Stimulated activated CD8-positive, alpha-beta memory T cell treated with anti-CD3 and anti-CD28 coated beads, Interleukin-2, amount 100 ng/mL, for 1 hour (primary cell): ENCODE data around the gene FAM234A.
"Not testable (repeated sequence)": the region's sequence is repeated elsewhere in the genome, so short reads cannot be mapped to it uniquely, and the experiment has no call there.

Experiments
- DNase-seq, 2 donors: peaks; one replicate each; pipeline ENCODE4 v3.0.0-alpha.2; 2020; ENCODE audit warnings: low read depth in 2 of 2

The FAM234A gene

GRCh38 chr16:265711-266110 lies 31.1 kb downstream of the FAM234A start:
- DNase-seq = no peak

- DNase-seq = no peak
Observed at GRCh38 chr16:266258-267164, 31.9 kb downstream of the FAM234A start.

GRCh38 chr16:267562-267961 lies 32.9 kb downstream of the FAM234A start:
- not testable (repeated sequence) for DNase-seq

- DNase-seq = no peak
Observed at GRCh38 chr16:268141-269053, 33.8 kb downstream of the FAM234A start.

- DNase-seq = no peak
Observed at GRCh38 chr16:269061-269796, 34.6 kb downstream of the FAM234A start.

- no peak for DNase-seq
Observed at GRCh38 chr16:270381-271255, 36.0 kb downstream of the FAM234A start.

GRCh38 chr16:272633-273546 lies 38.3 kb downstream of the FAM234A start:
- DNase-seq = no peak

- no peak for DNase-seq
Observed at GRCh38 chr16:273547-274421, 39.2 kb downstream of the FAM234A start.

- DNase-seq = no peak
Observed at GRCh38 chr16:275041-275641, 40.5 kb downstream of the FAM234A start.

- DNase-seq = no peak
Observed at GRCh38 chr16:275786-276232, 41.2 kb downstream of the FAM234A start, which contains the start of gene RGS11. Gene RGS11 (minus strand): TSS chr16:275944. CDS start chr16:275911, 33 bp downstream.

- DNase-seq = no peak
Observed at GRCh38 chr16:276426-277077, 41.9 kb downstream of the FAM234A start.

GRCh38 chr16:278863-279366 lies 44.3 kb downstream of the FAM234A start:
- DNase-seq = no peak

GRCh38 chr16:279531-279930 lies 44.9 kb downstream of the FAM234A start:
- no peak for DNase-seq

GRCh38 chr16:280005-280460 lies 45.4 kb downstream of the FAM234A start:
- no peak for DNase-seq

GRCh38 chr16:280552-280951 lies 45.9 kb downstream of the FAM234A start, which contains the start of gene ARHGDIG:
Gene ARHGDIG (plus strand): TSS chr16:280591. CDS start chr16:280681, 90 bp downstream.
- DNase-seq = no peak

GRCh38 chr16:280991-281659 lies 46.5 kb downstream of the FAM234A start:
- DNase-seq = no peak
